ENCODE results near the gene MECP2. TPM values are rescaled to one million over a fixed set of nuclear protein-coding genes. Genes with fewer than 3 reads are reported as not detected.

MECP2 gene
- total and polyA plus RNA-seq, 2 donors (not counting 1 experiment from before 2014, with no cell fraction given): 11.5 to 24.9 TPM

- Histone ChIP-seq H3K4me1 (ENCODE audit: control insufficient read depth, extremely low read depth, insufficient read depth, low read length) (no peaks in the 10 kb centered on the region), H3K79me2 (ENCODE audit: control insufficient read depth, insufficient read depth, low read length) (no peaks in the 10 kb centered on the region), H3K27ac (ENCODE audit: insufficient read depth, low read length) (no peak overlapping the region), H3K9me3 (ENCODE audit: control insufficient read depth, insufficient read depth, low read depth, low read length) (no peaks in the 10 kb centered on the region), H3K4me2 (ENCODE audit: extremely low read depth, insufficient read depth, low read length) (no peak overlapping the region), H3K27me3 (ENCODE audit: control insufficient read depth, insufficient read depth, low read length) (no peaks in the 10 kb centered on the region), H3K9ac (ENCODE audit: insufficient read depth, low read length) (no peak overlapping the region), H3K4me3 (replicated peaks in 1 of 4; ENCODE audit: control extremely low read depth in 1 of 4, insufficient read depth in 1 of 4, low read depth in 3 of 4, low read length in 4 of 4) (no peak overlapping the region), H3K36me3 (ENCODE audit: control insufficient read depth, insufficient read depth, low read length) (no peaks in the 10 kb centered on the region), H2AFZ (ENCODE audit: low read length) (no peak overlapping the region), H4K20me1 (ENCODE audit: control insufficient read depth, extremely low read depth, insufficient read depth, low read length) (no peaks in the 10 kb centered on the region)
- TF ChIP-seq EZH2 (IDR thresholded peaks at IDR 0.05; ENCODE audit: low read length, missing control alignments): no peak
- TF ChIP-seq, protein P1, sequence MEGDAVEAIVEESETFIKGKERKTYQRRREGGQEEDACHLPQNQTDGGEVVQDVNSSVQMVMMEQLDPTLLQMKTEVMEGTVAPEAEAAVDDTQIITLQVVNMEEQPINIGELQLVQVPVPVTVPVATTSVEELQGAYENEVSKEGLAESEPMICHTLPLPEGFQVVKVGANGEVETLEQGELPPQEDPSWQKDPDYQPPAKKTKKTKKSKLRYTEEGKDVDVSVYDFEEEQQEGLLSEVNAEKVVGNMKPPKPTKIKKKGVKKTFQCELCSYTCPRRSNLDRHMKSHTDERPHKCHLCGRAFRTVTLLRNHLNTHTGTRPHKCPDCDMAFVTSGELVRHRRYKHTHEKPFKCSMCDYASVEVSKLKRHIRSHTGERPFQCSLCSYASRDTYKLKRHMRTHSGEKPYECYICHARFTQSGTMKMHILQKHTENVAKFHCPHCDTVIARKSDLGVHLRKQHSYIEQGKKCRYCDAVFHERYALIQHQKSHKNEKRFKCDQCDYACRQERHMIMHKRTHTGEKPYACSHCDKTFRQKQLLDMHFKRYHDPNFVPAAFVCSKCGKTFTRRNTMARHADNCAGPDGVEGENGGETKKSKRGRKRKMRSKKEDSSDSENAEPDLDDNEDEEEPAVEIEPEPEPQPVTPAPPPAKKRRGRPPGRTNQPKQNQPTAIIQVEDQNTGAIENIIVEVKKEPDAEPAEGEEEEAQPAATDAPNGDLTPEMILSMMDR (conservative IDR thresholded peaks at IDR 0.05 in 1 of 2, IDR thresholded peaks at IDR 0.05 in 1 of 2; ENCODE audit: low read depth in 1 of 2, low read length in 2 of 2): no peak
- no peak for DNase-seq (ENCODE audit: low read depth in 2 of 2)
These were observed 44.9 kb upstream of the MECP2 start for GRCh38 chrX:154142386-154142785.

- no peaks in the 10 kb centered on the region for H4K20me1 ChIP-seq (ENCODE audit: control insufficient read depth, extremely low read depth, insufficient read depth, low read length)
- no peaks in the 10 kb centered on the region for H3K36me3 ChIP-seq (ENCODE audit: control insufficient read depth, insufficient read depth, low read length)
- no peaks in the 10 kb centered on the region for H3K9me3 ChIP-seq (ENCODE audit: control insufficient read depth, insufficient read depth, low read depth, low read length)
- no peak overlapping the region for H3K4me3 ChIP-seq (replicated peaks in 1 of 4; ENCODE audit: control extremely low read depth in 1 of 4, insufficient read depth in 1 of 4, low read depth in 3 of 4, low read length in 4 of 4)
- no peaks in the 10 kb centered on the region for H3K4me1 ChIP-seq (ENCODE audit: control insufficient read depth, extremely low read depth, insufficient read depth, low read length)
- no peak overlapping the region for H3K9ac ChIP-seq (ENCODE audit: insufficient read depth, low read length)
- H2AFZ ChIP-seq (ENCODE audit: low read length): no peak overlapping the region
- H3K79me2 ChIP-seq (ENCODE audit: control insufficient read depth, insufficient read depth, low read length): no peaks in the 10 kb centered on the region
- no peak overlapping the region for H3K4me2 ChIP-seq (ENCODE audit: extremely low read depth, insufficient read depth, low read length)
- no peaks in the 10 kb centered on the region for H3K27me3 ChIP-seq (ENCODE audit: control insufficient read depth, insufficient read depth, low read length)
- TF ChIP-seq, protein P1 (conservative IDR thresholded peaks at IDR 0.05 in 1 of 2, IDR thresholded peaks at IDR 0.05 in 1 of 2; ENCODE audit: low read depth in 1 of 2, low read length in 2 of 2): no peak
- TF ChIP-seq EZH2 (IDR thresholded peaks at IDR 0.05; ENCODE audit: low read length, missing control alignments): no peak
- H3K27ac ChIP-seq (ENCODE audit: insufficient read depth, low read length): no peak overlapping the region
- no peak for DNase-seq (ENCODE audit: low read depth in 2 of 2)
These were observed 43.2 kb upstream of the MECP2 start for GRCh38 chrX:154140742-154141141.

DNA sequence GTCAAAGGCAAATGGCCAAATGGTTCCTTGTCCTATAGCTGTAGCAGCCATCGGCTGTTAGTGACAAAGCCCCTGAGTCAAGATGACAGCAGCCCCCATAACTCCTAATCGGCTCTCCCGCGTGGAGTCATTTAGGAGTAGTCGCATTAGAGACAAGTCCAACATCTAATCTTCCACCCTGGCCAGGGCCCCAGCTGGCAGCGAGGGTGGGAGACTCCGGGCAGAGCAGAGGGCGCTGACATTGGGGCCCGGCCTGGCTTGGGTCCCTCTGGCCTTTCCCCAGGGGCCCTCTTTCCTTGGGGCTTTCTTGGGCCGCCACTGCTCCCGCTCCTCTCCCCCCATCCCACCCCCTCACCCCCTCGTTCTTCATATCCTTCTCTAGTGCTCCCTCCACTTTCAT lies 42.7 kb upstream of the MECP2 start:
- H3K9ac ChIP-seq (ENCODE audit: insufficient read depth, low read length): no peak overlapping the region
- H3K79me2 ChIP-seq (ENCODE audit: control insufficient read depth, insufficient read depth, low read length): no peaks in the 10 kb centered on the region
- H3K4me2 ChIP-seq (ENCODE audit: extremely low read depth, insufficient read depth, low read length): no peak overlapping the region
- no peaks in the 10 kb centered on the region for H3K4me1 ChIP-seq (ENCODE audit: control insufficient read depth, extremely low read depth, insufficient read depth, low read length)
- H3K36me3 ChIP-seq (ENCODE audit: control insufficient read depth, insufficient read depth, low read length): no peaks in the 10 kb centered on the region
- H3K4me3 ChIP-seq (replicated peaks in 1 of 4; ENCODE audit: control extremely low read depth in 1 of 4, insufficient read depth in 1 of 4, low read depth in 3 of 4, low read length in 4 of 4): no peak overlapping the region
- TF ChIP-seq, protein P1 (conservative IDR thresholded peaks at IDR 0.05 in 1 of 2, IDR thresholded peaks at IDR 0.05 in 1 of 2; ENCODE audit: low read depth in 1 of 2, low read length in 2 of 2): no peak
- no peak for TF ChIP-seq EZH2 (IDR thresholded peaks at IDR 0.05; ENCODE audit: low read length, missing control alignments)
- DNase-seq (ENCODE audit: low read depth in 2 of 2): no peak
- H2AFZ ChIP-seq (ENCODE audit: low read length): no peak overlapping the region
- H3K27ac ChIP-seq (ENCODE audit: insufficient read depth, low read length): no peak overlapping the region
- no peaks in the 10 kb centered on the region for H3K27me3 ChIP-seq (ENCODE audit: control insufficient read depth, insufficient read depth, low read length)
- H4K20me1 ChIP-seq (ENCODE audit: control insufficient read depth, extremely low read depth, insufficient read depth, low read length): no peaks in the 10 kb centered on the region
- H3K9me3 ChIP-seq (ENCODE audit: control insufficient read depth, insufficient read depth, low read depth, low read length): no peaks in the 10 kb centered on the region

Measured in fibroblast of lung (primary cell).